RPMI8226 (cell line): ENCODE measurements around the gene C19orf81.
A peak's percentile ranks its signal among the peaks of the same experiment; 100 is the strongest.

ENCODE experiments used
- DNase-seq: peaks from one replicate; pipeline ENCODE4 v3.0.0-alpha.2; 2015

The C19orf81 gene

GRCh38 chr19:50629801-50630200 lies 19.4 kb upstream of the C19orf81 start:
- DNase-seq, result no peak

- peak; percentile 17 for DNase-seq
These were observed 17.0 kb upstream of the C19orf81 start for GRCh38 chr19:50632151-50632835.

- no peak for DNase-seq
These were observed 15.9 kb upstream of the C19orf81 start for GRCh38 chr19:50633359-50633758.

- DNase-seq, result no peak
These were observed 15.3 kb upstream of the C19orf81 start for GRCh38 chr19:50633973-50634372.

- DNase-seq, result no peak
These were observed 12.7 kb upstream of the C19orf81 start for GRCh38 chr19:50636317-50637085.

GRCh38 chr19:50638600-50638999 lies 10.6 kb upstream of the C19orf81 start:
- no peak for DNase-seq

GRCh38 chr19:50639121-50640112 lies 9.8 kb upstream of the C19orf81 start, which contains the start of gene SYT3:
SYT3 (minus strand) TSS chr19:50639881; CDS start chr19:50637411, 2,470 bp downstream.
- DNase-seq, result peak; percentile 47

GRCh38 chr19:50640368-50640767 lies 8.9 kb upstream of the C19orf81 start:
- no peak for DNase-seq

GRCh38 chr19:50644315-50644915 lies 4.8 kb upstream of the C19orf81 start:
- DNase-seq, result no peak

- no peak for DNase-seq
These were observed 4.1 kb upstream of the C19orf81 start for GRCh38 chr19:50645107-50645506.

GRCh38 chr19:50646074-50646807 lies 3.0 kb upstream of the C19orf81 start:
- DNase-seq, result no peak

- peak; percentile 38 for DNase-seq
These were observed 1.2 kb upstream of the C19orf81 start for GRCh38 chr19:50647879-50648615.

- no peak for DNase-seq
These were observed 586 bp upstream of the C19orf81 start for GRCh38 chr19:50648659-50649058.

GRCh38 chr19:50651174-50651573 lies 1.9 kb downstream of the C19orf81 start:
- DNase-seq, result no peak

- DNase-seq, result no peak
These were observed 3.5 kb downstream of the C19orf81 start for GRCh38 chr19:50652722-50653121.

- no peak for DNase-seq
These were observed 5.6 kb downstream of the C19orf81 start for GRCh38 chr19:50654882-50655281.

- no peak for DNase-seq
These were observed 8.0 kb downstream of the C19orf81 start for GRCh38 chr19:50657222-50657669.

- peak; percentile 84 for DNase-seq
These were observed 8.6 kb downstream of the C19orf81 start for GRCh38 chr19:50657712-50658440.

GRCh38 chr19:50658441-50659317 lies 9.4 kb downstream of the C19orf81 start:
- peak; percentile 31 for DNase-seq
